Spleen (tissue), 11 donors: ENCODE results near the gene BIN1. TPM values are rescaled to one million over a fixed set of nuclear protein-coding genes. Genes with fewer than 3 reads are reported as not detected.

ENCODE experiments used
- DNase-seq: peaks from one replicate; pipeline ENCODE4 v3.0.0-alpha.2; 2020
- H3K27ac ChIP-seq, 8 donors: fragments of 200-600 bp; sonication (generic) in 7 of 8; 1 replicate in 4 of 8; 2 replicates in 4 of 8; pipeline versions ENCODE4 v1.5.0 to v1.8.0; 2016 to 2021; ENCODE audit warnings: inconsistent platforms in 4 of 8, mild to moderate bottlenecking in 4 of 8, moderate library complexity in 1 of 8
- H3K27me3 ChIP-seq, 7 donors: fragments of 200-600 bp; sonication (generic) in 6 of 7; replicated peaks in 1 of 7; 1 replicate in 4 of 7; 2 replicates in 3 of 7; pipeline versions ENCODE4 v1.5.0 to v1.8.0; 2016 to 2021; ENCODE audit warnings: inconsistent platforms in 3 of 7, mild to moderate bottlenecking in 1 of 7
- H3K36me3 ChIP-seq, 6 donors: fragments of 200-600 bp; sonication (generic) in 5 of 6; 1 replicate in 4 of 6; 2 replicates in 2 of 6; pipeline versions ENCODE4 v1.5.0 to v1.8.0; 2016 to 2021; ENCODE audit warnings: inconsistent platforms in 2 of 6
- H3K4me1 ChIP-seq, 6 donors: fragments of 200-600 bp; sonication (generic) in 5 of 6; 1 replicate in 3 of 6; 2 replicates in 3 of 6; pipeline versions ENCODE4 v1.5.0 to v1.8.0; 2016 to 2021; ENCODE audit warnings: inconsistent platforms in 3 of 6
- H3K4me3 ChIP-seq, 8 donors: fragments of 200-600 bp; sonication (generic) in 7 of 8; 1 replicate in 4 of 8; 2 replicates in 4 of 8; pipeline versions ENCODE4 v1.5.0 to v1.8.0; 2016 to 2021; ENCODE audit warnings: inconsistent platforms in 4 of 8, mild to moderate bottlenecking in 4 of 8, moderate library complexity in 2 of 8
- H3K9me3 ChIP-seq, 8 donors: fragments of 200-600 bp; sonication (generic) in 7 of 8; 1 replicate in 4 of 8; 2 replicates in 4 of 8; pipeline versions ENCODE4 v1.5.0 to v1.8.0; 2016 to 2021; ENCODE audit warnings: inconsistent platforms in 4 of 8
- CTCF ChIP-seq, 11 experiments: fragments of 200-600 bp in 7 of 11; fragments of 450-650 bp in 4 of 11; sonication (generic) in 4 of 11; IDR thresholded peaks in 8 of 11; conservative IDR thresholded peaks in 3 of 11; 1 replicate in 7 of 11; 2 replicates in 4 of 11; pipeline versions ENCODE4 v1.4.0 to v1.8.0; 2016 to 2021; ENCODE audit warnings: antibody characterized with exemption in 11 of 11, inconsistent platforms in 4 of 11, mild to moderate bottlenecking in 1 of 11
- POLR2A ChIP-seq, 3 donors: fragments of 450-650 bp; IDR thresholded peaks; one replicate each; pipeline ENCODE4 v1.5.1; 2017; ENCODE audit warnings: antibody characterized with exemption in 3 of 3, mild to moderate bottlenecking in 1 of 3
- POLR2AphosphoS5 ChIP-seq, 3 donors: sonication (generic); formaldehyde crosslinking; IDR thresholded peaks; one replicate each; pipeline ENCODE4 v1.5.1; 2017; ENCODE audit warnings: antibody characterized with exemption in 3 of 3
- WGBS, 5 donors: extraction: QIAGEN DNeasy Blood & Tissue Kit in 3 of 5; methylation state at CpG; one replicate each; pipeline versions ENCODE4 v1.1.5 to v1.1.7; 2013 to 2018; 5-methylcytosine and 5-hydroxymethylcytosine counted together
- intact Hi-C: fragments of 100-400 bp; cut with DNase I; formaldehyde crosslinking; loops from one replicate; pipeline ENCODE4 v1.15.0; 2023; ENCODE audit warnings: low total_unique reads
- polyA plus RNA-seq, 3 donors: library from polyadenylated mRNA; stranded (reverse); fragments of 200-250 nt; gene quantifications; one replicate each; pipeline ENCODE4 v1.2.1, GENCODE V29; 2013
- total RNA-seq, 7 donors: library from RNA; depleted of rRNA in 3 of 7; stranded (reverse); fragments of >200 nt in 3 of 7; fragmentation: NEBNext Ultra II Directional in 4 of 7; extraction: Animal tissue kit (Norgen Biotek cat#: 25700) in 4 of 7; gene quantifications; one replicate each; pipeline versions ENCODE4 v1.1.0 to v1.2.1, GENCODE V29; 2016 to 2021
- donor health status: healthy with polysubstance abuse.
- donor health status: DM: no; HTN: no; CAD: no; lungs with moderate emphysema.
- donor health status: DM: no; HTN: no; CAD: no.
- donor health status: Bipolar disorder and iron deficiency.
- donor health status: healthy.
- donor health status: DM: no; HTN: no; CAD: no.
- donor health status: DM: yes; HTN: yes; CAD: no.

BIN1 gene
- total and polyA plus RNA-seq, 10 donors, result 57.2 to 123 (median 70.4) TPM

- no peaks in the 10 kb centered on the region for H3K27me3 ChIP-seq
- peak overlapping the region in 5 of 8 donors; percentile 56 to 72 (median 70) for H3K27ac ChIP-seq
- 30 to 42% (median 32%) methylated on average over 14 to 15 of the region's 15 CpGs for WGBS, 5 donors
- H3K4me3 ChIP-seq, result no peak overlapping the region
- peak; percentile 76 for DNase-seq
- H3K9me3 ChIP-seq, result no peaks in the 10 kb centered on the region
- H3K36me3 ChIP-seq, result no peaks in the 10 kb centered on the region
- H3K4me1 ChIP-seq, result peaks cover 4 to 63% (median 38%) of the 10 kb centered on the region in 6 donors
- intact Hi-C loops, result no loop called here
- TF ChIP-seq CTCF (IDR thresholded peaks at IDR 0.05 in 8 of 11, conservative IDR thresholded peaks at IDR 0.05 in 3 of 11) (no peak), POLR2AphosphoS5 (IDR thresholded peaks at IDR 0.05) (peak; percentile 6 to 61 (median 51)), POLR2A (IDR thresholded peaks at IDR 0.05) (no peak)
Observed at GRCh38 chr2:127093648-127094210, 13.2 kb downstream of the BIN1 start.

GRCh38 chr2:127092901-127093516 lies 13.9 kb downstream of the BIN1 start:
- intact Hi-C loops, result no loop called here
- peak; percentile 61 for DNase-seq
- Histone ChIP-seq H3K36me3 (no peaks in the 10 kb centered on the region), H3K27ac (peak overlapping the region in 3 of 8 donors; percentile 56 to 71 (median 70)), H3K27me3 (no peaks in the 10 kb centered on the region), H3K4me1 (peaks cover 4 to 65% (median 42%) of the 10 kb centered on the region in 6 donors), H3K4me3 (no peak overlapping the region), H3K9me3 (no peaks in the 10 kb centered on the region)
- WGBS, 5 donors, result 40 to 67% (median 46%) methylated on average over 5 of the region's 5 CpGs
- no peak for TF ChIP-seq CTCF (IDR thresholded peaks at IDR 0.05 in 8 of 11, conservative IDR thresholded peaks at IDR 0.05 in 3 of 11)
- no peak for TF ChIP-seq POLR2A (IDR thresholded peaks at IDR 0.05)
- TF ChIP-seq POLR2AphosphoS5 (IDR thresholded peaks at IDR 0.05), result no peak

- no peaks in the 10 kb centered on the region for H3K27me3 ChIP-seq
- TF ChIP-seq CTCF (IDR thresholded peaks at IDR 0.05 in 8 of 11, conservative IDR thresholded peaks at IDR 0.05 in 3 of 11), result no peak
- TF ChIP-seq POLR2A (IDR thresholded peaks at IDR 0.05), result no peak
- TF ChIP-seq POLR2AphosphoS5 (IDR thresholded peaks at IDR 0.05), result no peak
- intact Hi-C loops, result no loop called here
- peaks cover 11 to 72% (median 46%) of the 10 kb centered on the region in 6 donors for H3K4me1 ChIP-seq
- no peak overlapping the region for H3K27ac ChIP-seq
- 83 to 92% (median 87%) methylated on average over 4 to 6 of the region's 6 CpGs for WGBS, 5 donors
- no peaks in the 10 kb centered on the region for H3K36me3 ChIP-seq
- peak; percentile 69 for DNase-seq
- no peaks in the 10 kb centered on the region for H3K9me3 ChIP-seq
- no peak overlapping the region for H3K4me3 ChIP-seq
Observed at GRCh38 chr2:127092306-127092705, 14.6 kb downstream of the BIN1 start.

- Histone ChIP-seq H3K9me3 (no peaks in the 10 kb centered on the region), H3K4me3 (no peak overlapping the region), H3K36me3 (no peaks in the 10 kb centered on the region), H3K4me1 (peaks cover 15 to 76% (median 50%) of the 10 kb centered on the region in 6 donors), H3K27ac (no peak overlapping the region), H3K27me3 (no peaks in the 10 kb centered on the region)
- no peak for TF ChIP-seq POLR2A (IDR thresholded peaks at IDR 0.05)
- no peak for TF ChIP-seq POLR2AphosphoS5 (IDR thresholded peaks at IDR 0.05)
- TF ChIP-seq CTCF (IDR thresholded peaks at IDR 0.05 in 8 of 11, conservative IDR thresholded peaks at IDR 0.05 in 3 of 11), result no peak
- DNase-seq, result peak; percentile 57
- intact Hi-C loops, result no loop called here
- 81 to 95% (median 88%) methylated on average over 6 of the region's 6 CpGs for WGBS, 5 donors
Observed at GRCh38 chr2:127091886-127092285, 15.1 kb downstream of the BIN1 start.
